Ascending aorta (tissue), 2 donors: Measurements from ENCODE around the gene CRYBA1. TPM values are rescaled to one million over a fixed set of nuclear protein-coding genes. Genes with fewer than 3 reads are reported as not detected.
"Not testable (repeated sequence)": the region's sequence is repeated elsewhere in the genome, so short reads cannot be mapped to it uniquely, and the experiment has no call there.

Source experiments
- DNase-seq, 2 donors: peaks; one replicate each; pipeline ENCODE4 v3.0.0-alpha.2; 2019; ENCODE audit warnings: low spot score in 2 of 2
- H3K27ac ChIP-seq, 2 donors: fragments of 200-600 bp; sonication (generic); one replicate each; pipeline ENCODE4 v1.5.1; 2016 to 2017; ENCODE audit warnings: mild to moderate bottlenecking in 1 of 2
- H3K27me3 ChIP-seq: fragments of 200-600 bp; sonication (generic); one replicate; pipeline ENCODE4 v1.5.1; 2017
- H3K36me3 ChIP-seq, 2 donors: fragments of 200-600 bp; sonication (generic); one replicate each; pipeline ENCODE4 v1.5.1; 2016
- H3K4me1 ChIP-seq, 2 donors: fragments of 200-600 bp; sonication (generic); one replicate each; pipeline ENCODE4 v1.5.1; 2016 to 2017; ENCODE audit warnings: mild to moderate bottlenecking in 1 of 2
- H3K4me3 ChIP-seq, 2 donors: fragments of 200-600 bp; sonication (generic); one replicate each; pipeline ENCODE4 v1.5.1; 2016 to 2017; ENCODE audit warnings: mild to moderate bottlenecking in 1 of 2
- H3K9me3 ChIP-seq, 2 donors: fragments of 200-600 bp; sonication (generic); one replicate each; pipeline ENCODE4 v1.5.1; 2016
- intact Hi-C: fragments of 100-400 bp; cut with DNase I; formaldehyde crosslinking; loops from one replicate; pipeline ENCODE4 v1.15.1; 2023
- total RNA-seq: library from RNA; depleted of rRNA; stranded (reverse); fragments of >200 nt; gene quantifications from one replicate; pipeline ENCODE4 v1.1.0, GENCODE V29; 2016
- TF ChIP-seq, protein P1 (sequence below), 3 experiments: fragments of 200-600 bp in 2 of 3; fragments of 450-650 bp in 1 of 3; sonication (generic) in 2 of 3; IDR thresholded peaks; one replicate each; pipeline ENCODE4 v1.5.1; 2016 to 2019; ENCODE audit warnings: antibody characterized with exemption in 3 of 3, mild to moderate bottlenecking in 1 of 3, moderate library complexity in 1 of 3

Gene CRYBA1, protein sequence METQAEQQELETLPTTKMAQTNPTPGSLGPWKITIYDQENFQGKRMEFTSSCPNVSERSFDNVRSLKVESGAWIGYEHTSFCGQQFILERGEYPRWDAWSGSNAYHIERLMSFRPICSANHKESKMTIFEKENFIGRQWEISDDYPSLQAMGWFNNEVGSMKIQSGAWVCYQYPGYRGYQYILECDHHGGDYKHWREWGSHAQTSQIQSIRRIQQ
- not detected for total RNA-seq

GRCh38 chr17:29246628-29247027 lies at the start of gene CRYBA1:
CRYBA1 (plus strand) TSS chr17:29246859; CDS start chr17:29246864, 5 bp downstream.
- TF ChIP-seq, protein P1, sequence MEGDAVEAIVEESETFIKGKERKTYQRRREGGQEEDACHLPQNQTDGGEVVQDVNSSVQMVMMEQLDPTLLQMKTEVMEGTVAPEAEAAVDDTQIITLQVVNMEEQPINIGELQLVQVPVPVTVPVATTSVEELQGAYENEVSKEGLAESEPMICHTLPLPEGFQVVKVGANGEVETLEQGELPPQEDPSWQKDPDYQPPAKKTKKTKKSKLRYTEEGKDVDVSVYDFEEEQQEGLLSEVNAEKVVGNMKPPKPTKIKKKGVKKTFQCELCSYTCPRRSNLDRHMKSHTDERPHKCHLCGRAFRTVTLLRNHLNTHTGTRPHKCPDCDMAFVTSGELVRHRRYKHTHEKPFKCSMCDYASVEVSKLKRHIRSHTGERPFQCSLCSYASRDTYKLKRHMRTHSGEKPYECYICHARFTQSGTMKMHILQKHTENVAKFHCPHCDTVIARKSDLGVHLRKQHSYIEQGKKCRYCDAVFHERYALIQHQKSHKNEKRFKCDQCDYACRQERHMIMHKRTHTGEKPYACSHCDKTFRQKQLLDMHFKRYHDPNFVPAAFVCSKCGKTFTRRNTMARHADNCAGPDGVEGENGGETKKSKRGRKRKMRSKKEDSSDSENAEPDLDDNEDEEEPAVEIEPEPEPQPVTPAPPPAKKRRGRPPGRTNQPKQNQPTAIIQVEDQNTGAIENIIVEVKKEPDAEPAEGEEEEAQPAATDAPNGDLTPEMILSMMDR (IDR thresholded peaks at IDR 0.05) = no peak
- H3K9me3 ChIP-seq = no peaks in the 10 kb centered on the region
- intact Hi-C loops = no loop called here
- H3K36me3 ChIP-seq = no peaks in the 10 kb centered on the region
- H3K4me3 ChIP-seq = no peak within 1 kb of the TSS
- H3K27me3 ChIP-seq = no peaks in the 10 kb centered on the region
- no peak within 1 kb of the TSS for H3K27ac ChIP-seq
- peaks cover 0 to 5% of the 10 kb centered on the region in 2 donors for H3K4me1 ChIP-seq
- no peak for DNase-seq

- Histone ChIP-seq H3K27ac (no peak overlapping the region), H3K27me3 (no peaks in the 10 kb centered on the region)
- no peak for DNase-seq
Measured at GRCh38 chr17:29197516-29198272, 49.0 kb upstream of the CRYBA1 start.

DNA sequence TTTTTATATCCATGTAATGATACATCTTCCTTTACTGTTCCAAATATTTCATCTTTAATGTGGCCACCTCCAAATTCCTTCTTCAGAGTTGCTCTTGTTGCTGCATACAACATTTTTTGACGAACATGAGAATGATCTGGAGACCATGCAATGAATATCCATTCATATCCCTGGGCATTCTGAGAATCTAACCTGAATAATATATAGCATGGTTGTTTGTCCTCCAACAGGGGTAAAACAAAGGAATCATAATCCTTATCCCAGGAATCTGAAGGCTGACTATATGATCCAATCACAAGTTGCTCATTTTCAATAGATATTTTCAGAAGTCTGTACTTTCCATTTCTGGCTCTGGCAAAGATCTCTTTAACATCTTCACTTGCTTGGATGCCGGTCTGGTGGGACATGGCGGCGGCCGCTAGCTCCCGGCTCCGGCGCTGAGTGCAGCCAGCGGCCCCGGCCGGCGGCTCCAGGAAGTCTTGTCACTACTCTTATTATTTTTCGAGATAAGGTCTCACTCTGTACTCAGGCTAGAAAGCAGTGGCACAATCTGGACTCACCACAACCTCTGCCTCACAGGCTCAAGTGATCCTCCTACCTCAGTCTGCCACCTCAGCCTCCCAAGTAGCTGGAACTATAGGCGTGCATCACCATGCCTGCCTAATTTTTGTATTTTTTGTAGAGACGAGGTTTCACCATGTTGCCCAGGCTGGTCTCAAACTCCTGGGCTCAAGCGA lies 42.4 kb upstream of the CRYBA1 start:
- H3K27ac ChIP-seq = peak overlapping the region in 1 of 2 donors; percentile 24
- TF ChIP-seq, protein P1 (IDR thresholded peaks at IDR 0.05) = peak in 1 of 3 experiments; percentile 15
- H3K4me3 ChIP-seq, H3K36me3 ChIP-seq, H3K9me3 ChIP-seq, DNase-seq, intact Hi-C loops, H3K27me3 ChIP-seq, H3K4me1 ChIP-seq: not testable (repeated sequence)

More at GRCh38 chr17:29197516-29198272, 49.0 kb upstream of the CRYBA1 start:
- Histone ChIP-seq H3K9me3 (no peaks in the 10 kb centered on the region), H3K36me3 (no peaks in the 10 kb centered on the region), H3K4me3 (no peak overlapping the region), H3K4me1 (no peaks in the 10 kb centered on the region)
- TF ChIP-seq, protein P1 (IDR thresholded peaks at IDR 0.05) = no peak
- intact Hi-C loops = no loop called here

DNA sequence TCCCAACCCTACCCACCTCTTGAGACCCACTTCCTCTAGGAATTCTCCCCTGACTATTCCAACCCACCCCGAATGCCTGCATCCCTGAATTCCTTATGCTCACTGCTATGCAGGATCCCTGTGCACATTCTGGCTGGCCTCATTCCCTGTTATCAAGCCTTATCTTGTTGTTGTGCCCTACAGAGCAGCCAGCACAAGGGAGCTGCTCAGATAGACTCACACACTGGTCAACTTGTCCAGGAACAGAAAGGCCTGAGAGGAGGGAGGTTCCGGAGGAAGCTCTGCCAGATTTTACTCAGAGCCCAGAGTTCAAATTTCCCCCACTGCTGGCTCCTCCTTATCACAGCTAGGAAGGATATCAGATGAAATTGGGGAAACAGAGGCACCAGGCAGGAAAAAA lies 41.6 kb upstream of the CRYBA1 start:
- Histone ChIP-seq H3K27me3 (no peaks in the 10 kb centered on the region), H3K4me3 (no peak overlapping the region), H3K4me1 (peaks cover 4 to 10% of the 10 kb centered on the region in 2 donors), H3K27ac (peak overlapping the region in 1 of 2 donors; percentile 24), H3K9me3 (no peaks in the 10 kb centered on the region), H3K36me3 (no peaks in the 10 kb centered on the region)
- intact Hi-C loops = no loop called here
- DNase-seq = no peak
- TF ChIP-seq, protein P1 (IDR thresholded peaks at IDR 0.05) = no peak

GRCh38 chr17:29207975-29208374 lies 38.7 kb upstream of the CRYBA1 start:
- intact Hi-C loops = no loop called here
- Histone ChIP-seq H3K27ac (no peak overlapping the region), H3K36me3 (no peaks in the 10 kb centered on the region), H3K27me3 (no peaks in the 10 kb centered on the region), H3K9me3 (no peaks in the 10 kb centered on the region), H3K4me3 (no peak overlapping the region), H3K4me1 (peaks cover 4 to 10% of the 10 kb centered on the region in 2 donors)
- TF ChIP-seq, protein P1 (IDR thresholded peaks at IDR 0.05) = no peak
- DNase-seq = no peak
